OCI-M2 (cell line): ENCODE measurements around the gene PPP4R1.
"Not testable (repeated sequence)": the region's sequence is repeated elsewhere in the genome, so short reads cannot be mapped to it uniquely, and the experiment has no call there.

Experiments used
- DNase-seq: peaks from one replicate; lab custom pipeline; 2025; ENCODE audit not compliant: unreplicated experiment; lab: John Stamatoyannopoulos, UW

PPP4R1 gene

GRCh38 chr18:9631814-9632496 lies 17.6 kb upstream of the PPP4R1 start:
- DNase-seq: no peak

GRCh38 chr18:9630444-9630843 lies 16.1 kb upstream of the PPP4R1 start:
- DNase-seq: no peak

- no peak for DNase-seq
These were observed 15.3 kb upstream of the PPP4R1 start for GRCh38 chr18:9629709-9630108.

- no peak for DNase-seq
These were observed 14.6 kb upstream of the PPP4R1 start for GRCh38 chr18:9628984-9629383.

GRCh38 chr18:9627642-9628041 lies 13.3 kb upstream of the PPP4R1 start:
- DNase-seq: no peak

GRCh38 chr18:9619990-9620389 lies 5.6 kb upstream of the PPP4R1 start:
- DNase-seq: no peak

- no peak for DNase-seq
These were observed 5.2 kb upstream of the PPP4R1 start for GRCh38 chr18:9619545-9619944.

GRCh38 chr18:9619056-9619455 lies 4.7 kb upstream of the PPP4R1 start:
- DNase-seq: no peak

GRCh38 chr18:9617006-9617542 lies 2.7 kb upstream of the PPP4R1 start:
- no peak for DNase-seq

GRCh38 chr18:9616049-9616448 lies 1.7 kb upstream of the PPP4R1 start:
- no peak for DNase-seq

- DNase-seq: no peak
These were observed 980 bp upstream of the PPP4R1 start for GRCh38 chr18:9615280-9615797.

GRCh38 chr18:9613550-9614400 lies 584 bp downstream of the PPP4R1 start:
- DNase-seq: no peak

- no peak for DNase-seq
These were observed 1.4 kb downstream of the PPP4R1 start for GRCh38 chr18:9612977-9613376.

GRCh38 chr18:9612215-9612830 lies 2.0 kb downstream of the PPP4R1 start:
- no peak for DNase-seq

- DNase-seq: no peak
These were observed 5.2 kb downstream of the PPP4R1 start for GRCh38 chr18:9609190-9609589.

- no peak for DNase-seq
These were observed 5.6 kb downstream of the PPP4R1 start for GRCh38 chr18:9608728-9609127.

- DNase-seq: no peak
These were observed 6.1 kb downstream of the PPP4R1 start for GRCh38 chr18:9608298-9608697.

- not testable (repeated sequence) for DNase-seq
These were observed 7.2 kb downstream of the PPP4R1 start for GRCh38 chr18:9607111-9607510.

GRCh38 chr18:9606039-9606438 lies 8.3 kb downstream of the PPP4R1 start:
- DNase-seq: no peak

- no peak for DNase-seq
These were observed 10.0 kb downstream of the PPP4R1 start for GRCh38 chr18:9604348-9604747.

GRCh38 chr18:9599328-9599727 lies 15.0 kb downstream of the PPP4R1 start:
- DNase-seq: no peak

- DNase-seq: no peak
These were observed 16.8 kb downstream of the PPP4R1 start for GRCh38 chr18:9597609-9598008.
